ENCODE measurements around the gene FAM168A. TPM values are rescaled to one million over a fixed set of nuclear protein-coding genes. Genes with fewer than 3 reads are reported as not detected.

The FAM168A gene
- 10 to 100 TPM; 10.7 to 28.1 (median 20.5) TPM for total RNA-seq

- intact Hi-C loops (cut with DNase I; ENCODE audit: low total_unique reads): no loop called here
- no peak for TF ChIP-seq POLR2A (IDR thresholded peaks at IDR 0.05)
- no peak for TF ChIP-seq CTCF (IDR thresholded peaks at IDR 0.05)
- WGBS, 2 donors: 1% methylated on average over 13 to 44 of the region's 64 CpGs
- DNase-seq (ENCODE audit: low spot score in 2 of 2): peak; percentile 93 to 99
- H3K4me3 ChIP-seq (ENCODE audit: low read depth, poor library complexity, severe bottlenecking): peak within 1 kb of the TSS; percentile 72
Measured at GRCh38 chr11:73597956-73598718, at the start of gene FAM168A. TSS of gene FAM168A (minus strand) at chr11:73598112. CDS start at chr11:73468474, 129,638 bp downstream.

- H3K4me3 ChIP-seq (ENCODE audit: low read depth, poor library complexity, severe bottlenecking): no peak overlapping the region
- 9 to 14% methylated on average over 23 of the region's 23 CpGs for WGBS, 2 donors
- DNase-seq (ENCODE audit: low spot score in 2 of 2): peak; percentile 72 to 95
- intact Hi-C loops (cut with DNase I; ENCODE audit: low total_unique reads): no loop called here
- TF ChIP-seq CTCF (IDR thresholded peaks at IDR 0.05) (no peak), POLR2A (IDR thresholded peaks at IDR 0.05) (no peak)
Measured at GRCh38 chr11:73647459-73648100, 49.7 kb upstream of the FAM168A start.

GRCh38 chr11:73645972-73646631, 48.2 kb upstream of the FAM168A start, which contains the start of gene PLEKHB1:
TSS of gene PLEKHB1 (plus strand) at chr11:73646581. CDS start at chr11:73646609, 28 bp downstream.
- TF ChIP-seq POLR2A (IDR thresholded peaks at IDR 0.05) (no peak), CTCF (IDR thresholded peaks at IDR 0.05) (no peak)
- intact Hi-C loops (cut with DNase I; ENCODE audit: low total_unique reads): no loop called here
- 40 to 50% methylated on average over 26 of the region's 26 CpGs for WGBS, 2 donors
- DNase-seq (ENCODE audit: low spot score in 2 of 2): no peak
- H3K4me3 ChIP-seq (ENCODE audit: low read depth, poor library complexity, severe bottlenecking): no peak within 1 kb of the TSS

GRCh38 chr11:73645121-73645969, 47.4 kb upstream of the FAM168A start:
- intact Hi-C loops (cut with DNase I; ENCODE audit: low total_unique reads): no loop called here
- 36 to 46% methylated on average over 16 of the region's 16 CpGs for WGBS, 2 donors

GRCh38 chr11:73641668-73642067, 43.8 kb upstream of the FAM168A start:
- no peak for TF ChIP-seq POLR2A (IDR thresholded peaks at IDR 0.05)
- no peak for TF ChIP-seq CTCF (IDR thresholded peaks at IDR 0.05)
- no peak for DNase-seq (ENCODE audit: low spot score in 2 of 2)
- intact Hi-C loops (cut with DNase I; ENCODE audit: low total_unique reads): no loop called here
- H3K4me3 ChIP-seq (ENCODE audit: low read depth, poor library complexity, severe bottlenecking): no peak overlapping the region

More at GRCh38 chr11:73645121-73645969, 47.4 kb upstream of the FAM168A start:
- no peak for TF ChIP-seq POLR2A (IDR thresholded peaks at IDR 0.05)
- H3K4me3 ChIP-seq (ENCODE audit: low read depth, poor library complexity, severe bottlenecking): no peak overlapping the region
- no peak for DNase-seq (ENCODE audit: low spot score in 2 of 2)

All from lower leg skin (tissue), 4 donors.